ENCODE measurements around the gene ADCY7.

DNA sequence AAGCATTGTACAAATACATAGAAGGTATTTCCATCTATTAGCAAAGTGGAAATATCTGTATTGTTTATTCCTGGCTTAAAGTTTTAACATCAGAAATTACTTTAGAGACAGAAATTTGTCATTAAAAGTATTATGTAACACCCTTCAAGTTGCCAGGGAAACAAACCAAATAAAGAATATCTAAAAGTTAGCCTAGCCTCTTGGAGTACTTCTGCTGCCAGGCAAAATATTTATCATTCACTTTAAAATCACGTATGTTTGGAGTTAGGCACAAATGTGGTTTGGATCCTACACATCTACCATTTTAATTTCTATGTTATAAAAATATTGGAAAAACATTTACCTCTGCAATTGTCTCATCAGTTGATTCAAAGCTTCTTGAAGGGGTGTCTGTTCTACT lies 87.7 kb downstream of the ADCY7 start:
- TF ChIP-seq, protein P1, sequence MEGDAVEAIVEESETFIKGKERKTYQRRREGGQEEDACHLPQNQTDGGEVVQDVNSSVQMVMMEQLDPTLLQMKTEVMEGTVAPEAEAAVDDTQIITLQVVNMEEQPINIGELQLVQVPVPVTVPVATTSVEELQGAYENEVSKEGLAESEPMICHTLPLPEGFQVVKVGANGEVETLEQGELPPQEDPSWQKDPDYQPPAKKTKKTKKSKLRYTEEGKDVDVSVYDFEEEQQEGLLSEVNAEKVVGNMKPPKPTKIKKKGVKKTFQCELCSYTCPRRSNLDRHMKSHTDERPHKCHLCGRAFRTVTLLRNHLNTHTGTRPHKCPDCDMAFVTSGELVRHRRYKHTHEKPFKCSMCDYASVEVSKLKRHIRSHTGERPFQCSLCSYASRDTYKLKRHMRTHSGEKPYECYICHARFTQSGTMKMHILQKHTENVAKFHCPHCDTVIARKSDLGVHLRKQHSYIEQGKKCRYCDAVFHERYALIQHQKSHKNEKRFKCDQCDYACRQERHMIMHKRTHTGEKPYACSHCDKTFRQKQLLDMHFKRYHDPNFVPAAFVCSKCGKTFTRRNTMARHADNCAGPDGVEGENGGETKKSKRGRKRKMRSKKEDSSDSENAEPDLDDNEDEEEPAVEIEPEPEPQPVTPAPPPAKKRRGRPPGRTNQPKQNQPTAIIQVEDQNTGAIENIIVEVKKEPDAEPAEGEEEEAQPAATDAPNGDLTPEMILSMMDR (IDR thresholded peaks at IDR 0.05): no peak
- TF ChIP-seq POLR2A (IDR thresholded peaks at IDR 0.05): no peak
- TF ChIP-seq EP300 (IDR thresholded peaks at IDR 0.05): no peak

Data from gastroesophageal sphincter (tissue), 3 donors.